ENCODE results near the gene XDH. TPM values are rescaled to one million over a fixed set of nuclear protein-coding genes. Genes with fewer than 3 reads are reported as not detected.

The XDH gene
- polyA plus RNA-seq, 1 donor from 2014 or later: not detected

- H3K36me3 Mint-ChIP-seq: no peaks in the 10 kb centered on the region
- no peaks in the 10 kb centered on the region for H3K9me3 Mint-ChIP-seq
- H3K27ac Mint-ChIP-seq: no peak overlapping the region
- H3K4me1 Mint-ChIP-seq: peaks cover 0 to 4% (median 1%) of the 10 kb centered on the region in 3 donors
- H3K27me3 Mint-ChIP-seq: peaks cover 15% of the 10 kb centered on the region
- no peak overlapping the region for H3K4me3 Mint-ChIP-seq
Measured at GRCh38 chr2:31337197-31337596, 77.3 kb downstream of the XDH start.

GRCh38 chr2:31335921-31336585 is 78.5 kb downstream of the XDH start:
- Mint-ChIP-seq H3K4me1 (peaks cover 5 to 13% (median 7%) of the 10 kb centered on the region in 3 donors), H3K9me3 (no peaks in the 10 kb centered on the region), H3K36me3 (no peaks in the 10 kb centered on the region), H3K27me3 (peaks cover 12% of the 10 kb centered on the region), H3K27ac (no peak overlapping the region), H3K4me3 (no peak overlapping the region)

GRCh38 chr2:31334311-31335026 is 80.1 kb downstream of the XDH start:
- Mint-ChIP-seq H3K4me3 (no peak overlapping the region), H3K9me3 (no peaks in the 10 kb centered on the region), H3K27me3 (peaks cover 9% of the 10 kb centered on the region), H3K4me1 (peaks cover 5 to 15% (median 13%) of the 10 kb centered on the region in 3 donors), H3K36me3 (no peaks in the 10 kb centered on the region), H3K27ac (no peak overlapping the region)

- Mint-ChIP-seq H3K4me3 (no peak overlapping the region), H3K27me3 (peaks cover 5% of the 10 kb centered on the region), H3K9me3 (no peaks in the 10 kb centered on the region), H3K4me1 (peaks cover 5 to 15% (median 13%) of the 10 kb centered on the region in 3 donors), H3K27ac (no peak overlapping the region), H3K36me3 (no peaks in the 10 kb centered on the region)
Measured at GRCh38 chr2:31333527-31334183, 80.9 kb downstream of the XDH start.

GRCh38 chr2:31333046-31333445 is 81.5 kb downstream of the XDH start:
- Mint-ChIP-seq H3K36me3 (no peaks in the 10 kb centered on the region), H3K4me1 (peaks cover 5 to 15% (median 13%) of the 10 kb centered on the region in 3 donors), H3K27ac (peak overlapping the region in 1 of 3 donors; percentile 61), H3K9me3 (no peaks in the 10 kb centered on the region), H3K4me3 (no peak overlapping the region), H3K27me3 (peaks cover 5% of the 10 kb centered on the region)

GRCh38 chr2:31332521-31332920 is 82.0 kb downstream of the XDH start:
- no peaks in the 10 kb centered on the region for H3K36me3 Mint-ChIP-seq

GRCh38 chr2:31331156-31331555 is 83.4 kb downstream of the XDH start:
- Mint-ChIP-seq H3K27me3 (peaks cover 4% of the 10 kb centered on the region), H3K4me1 (peaks cover 5 to 16% (median 13%) of the 10 kb centered on the region in 3 donors), H3K9me3 (peaks cover 0 to 1% (median 0%) of the 10 kb centered on the region in 3 donors), H3K4me3 (no peak overlapping the region), H3K27ac (no peak overlapping the region), H3K36me3 (no peaks in the 10 kb centered on the region)

More at GRCh38 chr2:31332521-31332920, 82.0 kb downstream of the XDH start:
- peaks cover 5% of the 10 kb centered on the region for H3K27me3 Mint-ChIP-seq
- H3K27ac Mint-ChIP-seq: peak overlapping the region in 1 of 3 donors; percentile 39
- peaks cover 5 to 15% (median 13%) of the 10 kb centered on the region in 3 donors for H3K4me1 Mint-ChIP-seq
- H3K9me3 Mint-ChIP-seq: no peaks in the 10 kb centered on the region
- no peak overlapping the region for H3K4me3 Mint-ChIP-seq

- Mint-ChIP-seq H3K36me3 (no peaks in the 10 kb centered on the region), H3K4me1 (peaks cover 10 to 26% (median 17%) of the 10 kb centered on the region in 3 donors), H3K9me3 (peaks cover 0 to 1% (median 0%) of the 10 kb centered on the region in 3 donors), H3K27me3 (peaks cover 2% of the 10 kb centered on the region), H3K4me3 (no peak overlapping the region), H3K27ac (no peak overlapping the region)
Measured at GRCh38 chr2:31329081-31329625, 85.4 kb downstream of the XDH start.

- no peak overlapping the region for H3K4me3 Mint-ChIP-seq
- H3K4me1 Mint-ChIP-seq: peaks cover 17 to 33% (median 26%) of the 10 kb centered on the region in 3 donors
- no peaks in the 10 kb centered on the region for H3K36me3 Mint-ChIP-seq
- H3K27ac Mint-ChIP-seq: no peak overlapping the region
- H3K9me3 Mint-ChIP-seq: peaks cover 0 to 1% (median 0%) of the 10 kb centered on the region in 3 donors
- H3K27me3 Mint-ChIP-seq: no peaks in the 10 kb centered on the region
Measured at GRCh38 chr2:31328026-31328425, 86.5 kb downstream of the XDH start.

GRCh38 chr2:31327505-31327904 is 87.0 kb downstream of the XDH start:
- no peak overlapping the region for H3K4me3 Mint-ChIP-seq
- no peak overlapping the region for H3K27ac Mint-ChIP-seq
- H3K9me3 Mint-ChIP-seq: peaks cover 0 to 1% (median 0%) of the 10 kb centered on the region in 3 donors
- H3K27me3 Mint-ChIP-seq: no peaks in the 10 kb centered on the region
- peaks cover 21 to 34% (median 31%) of the 10 kb centered on the region in 3 donors for H3K4me1 Mint-ChIP-seq
- no peaks in the 10 kb centered on the region for H3K36me3 Mint-ChIP-seq

GRCh38 chr2:31324016-31324633 is 90.4 kb downstream of the XDH start:
- Mint-ChIP-seq H3K27me3 (no peaks in the 10 kb centered on the region), H3K4me1 (peaks cover 29 to 42% (median 35%) of the 10 kb centered on the region in 3 donors), H3K27ac (peak overlapping the region; percentile 25 to 92 (median 91)), H3K36me3 (no peaks in the 10 kb centered on the region), H3K9me3 (peaks cover 0 to 1% (median 0%) of the 10 kb centered on the region in 3 donors), H3K4me3 (peak overlapping the region; percentile 5 to 88 (median 72))

GRCh38 chr2:31322371-31322770 is 92.2 kb downstream of the XDH start:
- no peaks in the 10 kb centered on the region for H3K27me3 Mint-ChIP-seq
- H3K4me1 Mint-ChIP-seq: peaks cover 44 to 54% (median 49%) of the 10 kb centered on the region in 3 donors
- H3K27ac Mint-ChIP-seq: peak overlapping the region in 1 of 3 donors; percentile 67
- H3K36me3 Mint-ChIP-seq: no peaks in the 10 kb centered on the region
- no peak overlapping the region for H3K4me3 Mint-ChIP-seq
- H3K9me3 Mint-ChIP-seq: peaks cover 0 to 1% (median 0%) of the 10 kb centered on the region in 3 donors

- no peaks in the 10 kb centered on the region for H3K36me3 Mint-ChIP-seq
- peaks cover 51 to 57% (median 55%) of the 10 kb centered on the region in 3 donors for H3K4me1 Mint-ChIP-seq
- H3K4me3 Mint-ChIP-seq: peak overlapping the region in 3 of 4 donors; percentile 1 to 83 (median 79)
- no peaks in the 10 kb centered on the region for H3K9me3 Mint-ChIP-seq
- H3K27me3 Mint-ChIP-seq: no peaks in the 10 kb centered on the region
- H3K27ac Mint-ChIP-seq: peak overlapping the region; percentile 61 to 84 (median 76)
Measured at GRCh38 chr2:31319406-31320175, 95.0 kb downstream of the XDH start.

All from IgD-negative memory B cell (primary cell).